ENCODE measurements around the gene RAVER1. TPM values are rescaled to one million over a fixed set of nuclear protein-coding genes. Genes with fewer than 3 reads are reported as not detected.

RAVER1 gene
- total and polyA plus RNA-seq, 2 of the 8 experiments (the other 6 are each of a cell fraction or from before 2014, with no cell fraction given), result 5.7 to 70.5 TPM

GRCh38 chr19:10315335-10316214 is 17.8 kb downstream of the RAVER1 start, which contains the start of gene FDX2 (continued):
- no peak for TF ChIP-seq ATF2 (IDR thresholded peaks at IDR 0.05; ENCODE audit: low read length)
- TF ChIP-seq SIN3A (conservative IDR thresholded peaks at IDR 0.05 in 1 of 2, IDR thresholded peaks at IDR 0.05 in 1 of 2; ENCODE audit: low read depth in 1 of 2, low read length in 2 of 2), result peak; percentile 78 to 84; a peak in 1 of 4 replicates

All from H1 (cell line).